ENCODE data around the gene DDA1. TPM values are rescaled to one million over a fixed set of nuclear protein-coding genes. Genes with fewer than 3 reads are reported as not detected.
A peak's percentile ranks its signal among the peaks of the same experiment; 100 is the strongest.

The DDA1 gene
- total RNA-seq, 4 donors from 2014 or later = 4.6 to 44.4 (median 23.8) TPM

GRCh38 chr19:17300992-17301619 lies 8.3 kb upstream of the DDA1 start:
- no peak for ATAC-seq (ENCODE audit: low FRiP score)
- TF ChIP-seq CTCF (IDR thresholded peaks at IDR 0.05) = no peak
- no peak for DNase-seq (ENCODE audit: low spot score)

- ATAC-seq (ENCODE audit: low FRiP score) (no peak), DNase-seq (ENCODE audit: low spot score) (no peak)
- TF ChIP-seq CTCF (IDR thresholded peaks at IDR 0.05) = no peak
These were observed 6.8 kb upstream of the DDA1 start for GRCh38 chr19:17302391-17303166.

- ATAC-seq (ENCODE audit: low FRiP score) (peak; percentile 80), DNase-seq (ENCODE audit: low spot score) (peak; percentile 87)
- no peak for TF ChIP-seq CTCF (IDR thresholded peaks at IDR 0.05)
These were observed 6.0 kb upstream of the DDA1 start, which contains the start of gene ABHD8 for GRCh38 chr19:17303167-17303939. ABHD8 (minus strand) TSS chr19:17303425; CDS start chr19:17301616, 1,809 bp downstream.

- no peak for TF ChIP-seq CTCF (IDR thresholded peaks at IDR 0.05)
- DNase-seq (ENCODE audit: low spot score) (no peak), ATAC-seq (ENCODE audit: low FRiP score) (no peak)
These were observed 5.5 kb upstream of the DDA1 start for GRCh38 chr19:17303940-17304267.

GRCh38 chr19:17304386-17305215 lies 4.8 kb upstream of the DDA1 start:
- ATAC-seq (ENCODE audit: low FRiP score) (no peak), DNase-seq (ENCODE audit: low spot score) (no peak)
- TF ChIP-seq CTCF (IDR thresholded peaks at IDR 0.05) = no peak

- no peak for ATAC-seq (ENCODE audit: low FRiP score)
- no peak for TF ChIP-seq CTCF (IDR thresholded peaks at IDR 0.05)
- DNase-seq (ENCODE audit: low spot score) = no peak
These were observed 4.2 kb upstream of the DDA1 start for GRCh38 chr19:17305216-17305516.
